OCI-M2 (cell line): ENCODE results near the gene IQUB.
"Not testable (repeated sequence)": the region's sequence is repeated elsewhere in the genome, so short reads cannot be mapped to it uniquely, and the experiment has no call there.

Source experiments
- DNase-seq: peaks from one replicate; lab custom pipeline; 2025; ENCODE audit not compliant: unreplicated experiment; lab: John Stamatoyannopoulos, UW

IQUB gene

DNA sequence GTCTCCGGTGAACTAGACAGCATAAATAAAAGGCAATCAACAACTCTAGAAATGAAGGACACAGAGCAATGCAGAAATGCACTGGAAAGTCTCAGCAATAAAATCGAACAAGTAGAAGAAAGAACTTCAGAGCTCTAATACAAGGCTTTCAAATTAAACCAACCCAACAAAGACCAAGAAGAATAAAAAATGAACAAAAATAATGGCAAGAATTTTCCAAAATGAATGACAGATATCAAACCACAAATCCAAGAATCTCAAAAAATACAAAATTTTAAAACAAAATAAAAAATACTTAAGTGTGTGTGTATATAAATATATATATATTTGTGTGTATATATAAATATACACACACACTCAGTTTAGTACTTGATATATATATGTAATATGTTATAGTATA, 110.8 kb downstream of the IQUB start:
- no peak for DNase-seq

DNA sequence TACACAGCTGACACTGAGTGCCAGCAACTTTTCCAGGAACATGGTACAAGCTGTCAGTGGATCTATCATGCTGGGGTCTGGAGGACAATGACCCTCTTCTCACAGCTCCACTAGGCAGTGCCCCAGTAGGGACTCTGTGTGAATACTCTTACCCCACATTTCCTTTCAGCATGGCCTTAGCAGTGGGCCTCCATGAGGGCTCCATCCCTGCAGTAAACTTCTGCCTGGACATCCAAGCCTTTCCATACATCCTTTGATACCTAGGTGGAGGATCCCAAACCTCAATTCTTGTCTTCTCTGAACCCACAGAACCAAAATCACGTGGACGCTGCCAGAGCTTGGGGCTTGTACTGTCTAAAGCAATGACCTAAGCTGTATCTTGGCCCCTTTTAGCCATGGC, 116.8 kb downstream of the IQUB start:
- no peak for DNase-seq

DNA sequence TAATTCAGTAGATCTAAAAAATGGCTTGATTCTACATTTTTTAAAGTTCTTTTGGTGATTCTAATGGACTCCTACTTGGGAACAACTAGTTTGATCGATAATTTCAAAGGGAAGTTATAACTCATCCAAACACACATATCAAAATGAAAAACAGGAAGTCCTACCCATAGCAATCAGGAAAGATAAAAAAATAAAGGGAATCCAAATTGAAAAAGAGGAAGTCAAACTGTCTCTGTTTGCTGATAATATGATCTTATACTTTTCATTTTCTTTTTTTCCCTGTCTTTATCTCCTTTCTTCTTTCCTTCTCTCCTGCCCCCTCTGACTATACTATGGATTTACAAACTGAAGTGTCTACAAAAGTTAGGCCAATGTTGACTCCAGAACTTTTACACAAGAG, 118.8 kb downstream of the IQUB start:
- peak; percentile 72 for DNase-seq

DNA sequence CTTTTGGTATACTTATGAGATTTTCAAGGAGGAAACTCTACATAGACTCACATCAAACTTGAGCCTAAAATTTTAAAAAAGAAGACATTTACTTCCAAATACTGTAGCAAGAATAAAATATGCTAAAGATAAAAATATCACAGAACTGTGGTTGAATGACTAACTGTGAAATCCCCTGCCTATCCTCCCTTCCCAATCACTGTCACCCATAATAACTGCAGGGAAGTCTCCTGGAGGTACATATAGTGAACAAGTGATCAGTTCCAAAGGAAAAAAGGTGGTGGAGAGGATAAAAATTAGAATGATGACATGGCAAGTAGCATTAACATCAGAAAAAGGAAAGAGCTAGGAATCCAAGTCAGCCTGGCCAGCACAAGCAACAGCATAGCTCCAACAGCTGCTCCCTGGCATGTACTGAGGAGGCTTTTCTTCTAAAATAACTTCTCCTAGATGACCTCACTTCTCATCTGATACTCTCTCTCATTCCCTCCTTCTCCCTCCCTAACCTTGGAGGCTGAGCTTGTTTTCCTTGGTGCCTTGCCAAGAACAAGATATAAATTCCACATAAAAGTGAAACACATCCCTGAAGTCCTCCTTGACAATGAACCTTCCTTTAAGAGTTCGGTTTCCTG, 124.0 kb downstream of the IQUB start:
- DNase-seq, result no peak

DNA sequence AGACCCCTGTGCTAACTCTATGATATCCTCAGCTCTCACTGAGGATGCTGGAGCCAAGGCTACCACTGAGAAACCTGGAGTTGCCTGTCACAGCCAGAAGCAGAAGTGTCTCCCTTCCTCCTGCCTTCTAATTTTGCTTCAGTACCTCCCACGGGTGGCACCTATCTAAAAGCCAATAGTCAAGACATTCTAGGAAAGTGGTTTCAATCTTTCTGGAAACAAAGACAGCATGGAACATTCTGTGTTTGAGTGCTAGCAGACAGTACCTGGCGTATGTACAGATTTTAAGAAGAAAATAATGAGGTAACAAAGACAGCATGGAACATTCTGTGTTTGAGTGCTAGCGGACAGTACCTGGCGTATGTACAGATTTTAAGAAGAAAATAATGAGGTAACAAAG, 126.4 kb downstream of the IQUB start:
- not testable (repeated sequence) for DNase-seq
